ENCODE data around the gene FRMD7. TPM values are rescaled to one million over a fixed set of nuclear protein-coding genes. Genes with fewer than 3 reads are reported as not detected.

FRMD7 gene
- total RNA-seq, 2 donors from 2014 or later, result not detected

DNA sequence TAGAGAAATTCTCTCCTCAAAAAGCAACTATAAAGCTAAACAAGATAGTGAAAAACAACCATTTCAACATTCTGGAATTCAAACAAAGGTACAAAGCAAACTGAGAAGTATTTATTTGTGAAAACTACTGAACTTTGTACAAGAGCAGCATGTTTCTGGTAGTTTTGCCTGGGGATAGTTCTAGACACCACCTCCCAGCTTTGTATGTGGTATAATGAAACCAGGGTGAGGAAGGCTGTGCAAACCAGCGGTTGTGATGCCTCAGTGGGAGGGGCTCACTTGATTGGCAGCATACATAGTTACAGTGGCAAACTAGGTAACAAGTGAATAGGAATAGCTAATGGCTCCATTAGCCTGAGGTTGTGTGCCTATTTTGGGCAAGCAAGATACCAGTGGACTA lies 18.6 kb upstream of the FRMD7 start:
- Histone ChIP-seq H3K27ac (no peak overlapping the region), H3K4me3 (no peak overlapping the region), H3K4me1 (replicated peaks) (no peaks in the 10 kb centered on the region), H3K27me3 (replicated peaks; ENCODE audit: insufficient read depth) (no peaks in the 10 kb centered on the region), H3K36me3 (no peaks in the 10 kb centered on the region), H3K9me3 (no peaks in the 10 kb centered on the region)
- 44% methylated on average over 1 of the region's 1 CpG for WGBS
- intact Hi-C loops (cut with DNase I), result no loop called here
- DNase-seq (ENCODE audit: low spot score), result no peak
- TF ChIP-seq POLR2AphosphoS5 (IDR thresholded peaks at IDR 0.05) (no peak), POLR2A (IDR thresholded peaks at IDR 0.05) (no peak)
- TF ChIP-seq, protein P1, sequence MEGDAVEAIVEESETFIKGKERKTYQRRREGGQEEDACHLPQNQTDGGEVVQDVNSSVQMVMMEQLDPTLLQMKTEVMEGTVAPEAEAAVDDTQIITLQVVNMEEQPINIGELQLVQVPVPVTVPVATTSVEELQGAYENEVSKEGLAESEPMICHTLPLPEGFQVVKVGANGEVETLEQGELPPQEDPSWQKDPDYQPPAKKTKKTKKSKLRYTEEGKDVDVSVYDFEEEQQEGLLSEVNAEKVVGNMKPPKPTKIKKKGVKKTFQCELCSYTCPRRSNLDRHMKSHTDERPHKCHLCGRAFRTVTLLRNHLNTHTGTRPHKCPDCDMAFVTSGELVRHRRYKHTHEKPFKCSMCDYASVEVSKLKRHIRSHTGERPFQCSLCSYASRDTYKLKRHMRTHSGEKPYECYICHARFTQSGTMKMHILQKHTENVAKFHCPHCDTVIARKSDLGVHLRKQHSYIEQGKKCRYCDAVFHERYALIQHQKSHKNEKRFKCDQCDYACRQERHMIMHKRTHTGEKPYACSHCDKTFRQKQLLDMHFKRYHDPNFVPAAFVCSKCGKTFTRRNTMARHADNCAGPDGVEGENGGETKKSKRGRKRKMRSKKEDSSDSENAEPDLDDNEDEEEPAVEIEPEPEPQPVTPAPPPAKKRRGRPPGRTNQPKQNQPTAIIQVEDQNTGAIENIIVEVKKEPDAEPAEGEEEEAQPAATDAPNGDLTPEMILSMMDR (IDR thresholded peaks at IDR 0.05), result no peak

DNA sequence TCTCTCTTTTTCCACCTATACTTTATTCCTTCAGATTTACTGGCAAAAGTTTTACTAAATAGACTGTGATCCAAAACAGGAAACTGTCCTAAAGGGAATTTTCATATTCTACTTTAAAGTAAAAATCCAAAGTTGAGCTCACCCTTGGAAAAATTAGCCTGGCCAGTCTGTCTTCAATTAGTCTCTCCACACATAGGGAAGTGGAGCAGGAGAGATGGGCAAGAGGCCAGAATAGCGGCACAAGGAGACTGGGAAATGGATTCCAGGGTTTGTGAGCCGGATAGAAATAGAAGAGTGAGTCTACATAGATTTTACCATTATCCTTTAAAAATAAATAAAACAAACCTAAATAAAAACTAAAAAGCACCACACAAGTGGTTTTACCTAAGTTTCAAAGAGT lies 16.2 kb upstream of the FRMD7 start:
- no peak overlapping the region for H3K27ac ChIP-seq
- 37% methylated on average over 2 of the region's 2 CpGs for WGBS
- no peak for DNase-seq (ENCODE audit: low spot score)

GRCh38 chrX:132125906-132126305 lies 1.9 kb downstream of the FRMD7 start:
- H3K4me1 ChIP-seq (replicated peaks), result no peaks in the 10 kb centered on the region
- DNase-seq (ENCODE audit: low spot score), result no peak
- no peaks in the 10 kb centered on the region for H3K36me3 ChIP-seq
- H3K9me3 ChIP-seq, result no peaks in the 10 kb centered on the region
- TF ChIP-seq POLR2A (IDR thresholded peaks at IDR 0.05), result no peak
- TF ChIP-seq, protein P1 (IDR thresholded peaks at IDR 0.05), result no peak
- no peak for TF ChIP-seq POLR2AphosphoS5 (IDR thresholded peaks at IDR 0.05)
- intact Hi-C loops (cut with DNase I), result no loop called here
- H3K27ac ChIP-seq, result no peak overlapping the region
- no peaks in the 10 kb centered on the region for H3K27me3 ChIP-seq (replicated peaks; ENCODE audit: insufficient read depth)
- no peak overlapping the region for H3K4me3 ChIP-seq

More for the DNA sequence above, 16.2 kb upstream of the FRMD7 start:
- TF ChIP-seq POLR2AphosphoS5 (IDR thresholded peaks at IDR 0.05) (no peak), POLR2A (IDR thresholded peaks at IDR 0.05) (no peak)
- TF ChIP-seq, protein P1 (IDR thresholded peaks at IDR 0.05), result no peak
- intact Hi-C loops (cut with DNase I), result no loop called here
- H3K4me1 ChIP-seq (replicated peaks), result no peaks in the 10 kb centered on the region
- no peaks in the 10 kb centered on the region for H3K9me3 ChIP-seq
- no peaks in the 10 kb centered on the region for H3K27me3 ChIP-seq (replicated peaks; ENCODE audit: insufficient read depth)
- H3K36me3 ChIP-seq, result no peaks in the 10 kb centered on the region
- no peak overlapping the region for H3K4me3 ChIP-seq

DNA sequence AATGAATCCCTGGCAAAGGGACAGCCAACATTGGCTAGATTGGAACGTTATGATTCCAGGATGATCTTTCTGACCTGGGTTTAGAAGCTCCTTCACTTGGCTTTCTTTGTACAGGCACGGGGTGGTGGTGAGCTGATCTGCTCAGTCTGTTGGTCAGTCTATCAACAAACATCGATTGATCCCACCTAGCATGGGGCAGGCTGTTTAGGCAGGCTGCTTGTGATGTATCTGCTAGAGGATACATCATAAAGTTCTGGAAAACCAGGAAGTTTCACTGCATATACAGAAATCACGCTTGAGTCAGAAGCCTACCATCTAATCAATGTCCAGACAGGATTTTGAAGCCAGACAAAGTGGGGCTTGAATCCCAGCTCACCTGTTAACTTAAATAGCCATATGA lies 6.9 kb downstream of the FRMD7 start:
- H3K4me3 ChIP-seq, result no peak overlapping the region
- intact Hi-C loops (cut with DNase I), result no loop called here
- H3K27ac ChIP-seq, result no peak overlapping the region
- WGBS, result 83% methylated on average over 3 of the region's 4 CpGs
- no peaks in the 10 kb centered on the region for H3K4me1 ChIP-seq (replicated peaks)
- no peaks in the 10 kb centered on the region for H3K36me3 ChIP-seq
- H3K9me3 ChIP-seq, result no peaks in the 10 kb centered on the region
- TF ChIP-seq POLR2A (IDR thresholded peaks at IDR 0.05), result no peak
- no peak for TF ChIP-seq POLR2AphosphoS5 (IDR thresholded peaks at IDR 0.05)
- TF ChIP-seq, protein P1 (IDR thresholded peaks at IDR 0.05), result no peak
- H3K27me3 ChIP-seq (replicated peaks; ENCODE audit: insufficient read depth), result no peaks in the 10 kb centered on the region
- DNase-seq (ENCODE audit: low spot score), result no peak

- no peaks in the 10 kb centered on the region for H3K36me3 ChIP-seq
- H3K27me3 ChIP-seq (replicated peaks; ENCODE audit: insufficient read depth), result no peaks in the 10 kb centered on the region
- no peak overlapping the region for H3K27ac ChIP-seq
- intact Hi-C loops (cut with DNase I), result no loop called here
- no peaks in the 10 kb centered on the region for H3K9me3 ChIP-seq
- H3K4me3 ChIP-seq, result no peak overlapping the region
- 30% methylated on average over 11 of the region's 12 CpGs for WGBS
- TF ChIP-seq POLR2A (IDR thresholded peaks at IDR 0.05) (no peak), POLR2AphosphoS5 (IDR thresholded peaks at IDR 0.05) (no peak)
- TF ChIP-seq, protein P1 (IDR thresholded peaks at IDR 0.05), result no peak
- H3K4me1 ChIP-seq (replicated peaks), result no peaks in the 10 kb centered on the region
- no peak for DNase-seq (ENCODE audit: low spot score)
Measured at GRCh38 chrX:132119821-132120515, 7.9 kb downstream of the FRMD7 start.
